ENCODE results near the gene IGFBP5. TPM values are rescaled to one million over a fixed set of nuclear protein-coding genes. Genes with fewer than 3 reads are reported as not detected.

IGFBP5 gene
- total and polyA plus RNA-seq, 9 donors, result 718 to 3,214 (median 2,226) TPM

GRCh38 chr2:216663106-216663505 is 32.2 kb downstream of the IGFBP5 start:
- H3K36me3 ChIP-seq, result no peaks in the 10 kb centered on the region
- H3K27ac ChIP-seq, result no peak overlapping the region
- no peak for DNase-seq
- H3K9me3 ChIP-seq, result no peaks in the 10 kb centered on the region
- TF ChIP-seq EP300 (IDR thresholded peaks at IDR 0.05) (no peak), CTCF (IDR thresholded peaks at IDR 0.05) (no peak), POLR2A (IDR thresholded peaks at IDR 0.05) (no peak)
- H3K4me3 ChIP-seq, result no peak overlapping the region
- peaks cover 10% of the 10 kb centered on the region for H3K4me1 ChIP-seq (ENCODE audit: insufficient read depth)
- 56 to 80% (median 60%) methylated on average over 1 of the region's 1 CpG for WGBS, 3 donors
- intact Hi-C loops (cut with DNase I), result loop anchor here in 3 of 4 donors (5.0 to 10.0 kb wide), 3 partner anchors 66 to 1228 kb away; partner anchors contain the start of gene FN1 (in 1 of the 3)
- no peaks in the 10 kb centered on the region for H3K27me3 ChIP-seq

GRCh38 chr2:216661639-216662375 is 33.5 kb downstream of the IGFBP5 start:
- H3K4me1 ChIP-seq (ENCODE audit: insufficient read depth), result peaks cover 10% of the 10 kb centered on the region
- no peaks in the 10 kb centered on the region for H3K36me3 ChIP-seq
- no peak for TF ChIP-seq EP300 (IDR thresholded peaks at IDR 0.05)
- TF ChIP-seq POLR2A (IDR thresholded peaks at IDR 0.05), result no peak
- TF ChIP-seq CTCF (IDR thresholded peaks at IDR 0.05), result no peak
- H3K9me3 ChIP-seq, result no peaks in the 10 kb centered on the region
- DNase-seq, result no peak
- no peak overlapping the region for H3K27ac ChIP-seq
- no peak overlapping the region for H3K4me3 ChIP-seq
- intact Hi-C loops (cut with DNase I), result loop anchor here in 3 of 4 donors (5.0 to 10.0 kb wide), 3 partner anchors 65 to 1227 kb away; partner anchors contain the start of gene FN1 (in 1 of the 3)
- 90 to 94% (median 90%) methylated on average over 20 of the region's 20 CpGs for WGBS, 3 donors
- no peaks in the 10 kb centered on the region for H3K27me3 ChIP-seq

- H3K27me3 ChIP-seq, result no peaks in the 10 kb centered on the region
- DNase-seq, result no peak
- no peak for TF ChIP-seq EP300 (IDR thresholded peaks at IDR 0.05)
- no peak for TF ChIP-seq POLR2A (IDR thresholded peaks at IDR 0.05)
- no peak for TF ChIP-seq CTCF (IDR thresholded peaks at IDR 0.05)
- intact Hi-C loops (cut with DNase I), result loop anchor here in 3 of 4 donors (5.0 to 10.0 kb wide), 3 partner anchors 64 to 1226 kb away; partner anchors contain the start of gene FN1 (in 1 of the 3)
- H3K9me3 ChIP-seq, result no peaks in the 10 kb centered on the region
- no peak overlapping the region for H3K4me3 ChIP-seq
- H3K4me1 ChIP-seq (ENCODE audit: insufficient read depth), result peaks cover 10% of the 10 kb centered on the region
- WGBS, 3 donors, result 95 to 98% (median 97%) methylated on average over 5 of the region's 5 CpGs
- H3K27ac ChIP-seq, result no peak overlapping the region
- H3K36me3 ChIP-seq, result no peaks in the 10 kb centered on the region
Observed at GRCh38 chr2:216661051-216661450, 34.3 kb downstream of the IGFBP5 start.

GRCh38 chr2:216660496-216660895 is 34.9 kb downstream of the IGFBP5 start:
- 84 to 88% (median 85%) methylated on average over 10 of the region's 10 CpGs for WGBS, 3 donors

More at GRCh38 chr2:216660496-216660895, 34.9 kb downstream of the IGFBP5 start:
- no peak for TF ChIP-seq CTCF (IDR thresholded peaks at IDR 0.05)
- no peak for TF ChIP-seq POLR2A (IDR thresholded peaks at IDR 0.05)
- TF ChIP-seq EP300 (IDR thresholded peaks at IDR 0.05), result no peak
- H3K4me1 ChIP-seq (ENCODE audit: insufficient read depth), result peaks cover 7% of the 10 kb centered on the region
- intact Hi-C loops (cut with DNase I), result loop anchor here in 3 of 4 donors (5.0 to 10.0 kb wide), 3 partner anchors 63 to 1226 kb away; partner anchors contain the start of gene FN1 (in 1 of the 3)
- no peak overlapping the region for H3K27ac ChIP-seq
- H3K36me3 ChIP-seq, result no peaks in the 10 kb centered on the region
- no peaks in the 10 kb centered on the region for H3K9me3 ChIP-seq
- no peaks in the 10 kb centered on the region for H3K27me3 ChIP-seq
- DNase-seq, result no peak
- H3K4me3 ChIP-seq, result no peak overlapping the region
